ENCODE data around the gene ZFAND3.

- no peak for TF ChIP-seq CTCF (IDR thresholded peaks at IDR 0.05; ENCODE audit: low read length)
- no peak for TF ChIP-seq EZH2 (optimal IDR thresholded peaks at IDR 0.05; ENCODE audit: low read depth, low read length)
These were observed 20.9 kb upstream of the ZFAND3 start for GRCh38 chr6:37798436-37799262.
